GM21619 (cell line): Measurements from ENCODE around the gene RD3L.
"Not testable (repeated sequence)": the region's sequence is repeated elsewhere in the genome, so short reads cannot be mapped to it uniquely, and the experiment has no call there.

Source experiments
- ATAC-seq: cut with Tn5 transposase; IDR thresholded peaks from one replicate; pipeline ENCODE4 v1.9.1; 2021; ENCODE audit not compliant: unreplicated experiment

RD3L gene

GRCh38 chr14:103928011-103928890 is 14.1 kb downstream of the RD3L start, which contains the start of gene TDRD9:
TSS of gene TDRD9 (plus strand) at chr14:103928456. CDS start at chr14:103928510, 54 bp downstream.
- no peak for ATAC-seq

GRCh38 chr14:103927566-103927965 is 14.8 kb downstream of the RD3L start:
- ATAC-seq = no peak

- no peak for ATAC-seq
Measured at GRCh38 chr14:103925316-103925715, 17.0 kb downstream of the RD3L start.

GRCh38 chr14:103923863-103924262 is 18.5 kb downstream of the RD3L start:
- no peak for ATAC-seq

- ATAC-seq = not testable (repeated sequence)
Measured at GRCh38 chr14:103921855-103922200, 20.5 kb downstream of the RD3L start.

GRCh38 chr14:103920981-103921854 is 21.1 kb downstream of the RD3L start:
- ATAC-seq = peak; percentile 95

GRCh38 chr14:103916636-103917262 is 25.6 kb downstream of the RD3L start:
- no peak for ATAC-seq

GRCh38 chr14:103915616-103916015 is 26.7 kb downstream of the RD3L start:
- ATAC-seq = no peak

GRCh38 chr14:103910984-103911383 is 31.3 kb downstream of the RD3L start:
- no peak for ATAC-seq

GRCh38 chr14:103910262-103910935 is 31.9 kb downstream of the RD3L start:
- peak; percentile 69 for ATAC-seq

GRCh38 chr14:103909531-103910261 is 32.6 kb downstream of the RD3L start:
- no peak for ATAC-seq

GRCh38 chr14:103908580-103908979 is 33.7 kb downstream of the RD3L start:
- ATAC-seq = no peak

- no peak for ATAC-seq
Measured at GRCh38 chr14:103905842-103906456, 36.4 kb downstream of the RD3L start.

GRCh38 chr14:103904493-103905107 is 37.7 kb downstream of the RD3L start:
- no peak for ATAC-seq

GRCh38 chr14:103899833-103900232 is 42.5 kb downstream of the RD3L start:
- ATAC-seq = no peak

- no peak for ATAC-seq
Measured at GRCh38 chr14:103899316-103899715, 43.0 kb downstream of the RD3L start.

- ATAC-seq = no peak
Measured at GRCh38 chr14:103898711-103899110, 43.6 kb downstream of the RD3L start.

- no peak for ATAC-seq
Measured at GRCh38 chr14:103898204-103898603, 44.1 kb downstream of the RD3L start.
